HG02970 (cell line): Measurements from ENCODE around the gene CACHD1.

Experiments
- ATAC-seq: cut with Tn5 transposase; IDR thresholded peaks from one replicate; pipeline ENCODE4 v1.9.1; 2021; ENCODE audit warnings: mild to moderate bottlenecking, moderate library complexity, moderate number of reproducible peaks; ENCODE audit not compliant: unreplicated experiment, low FRiP score

Gene CACHD1

DNA sequence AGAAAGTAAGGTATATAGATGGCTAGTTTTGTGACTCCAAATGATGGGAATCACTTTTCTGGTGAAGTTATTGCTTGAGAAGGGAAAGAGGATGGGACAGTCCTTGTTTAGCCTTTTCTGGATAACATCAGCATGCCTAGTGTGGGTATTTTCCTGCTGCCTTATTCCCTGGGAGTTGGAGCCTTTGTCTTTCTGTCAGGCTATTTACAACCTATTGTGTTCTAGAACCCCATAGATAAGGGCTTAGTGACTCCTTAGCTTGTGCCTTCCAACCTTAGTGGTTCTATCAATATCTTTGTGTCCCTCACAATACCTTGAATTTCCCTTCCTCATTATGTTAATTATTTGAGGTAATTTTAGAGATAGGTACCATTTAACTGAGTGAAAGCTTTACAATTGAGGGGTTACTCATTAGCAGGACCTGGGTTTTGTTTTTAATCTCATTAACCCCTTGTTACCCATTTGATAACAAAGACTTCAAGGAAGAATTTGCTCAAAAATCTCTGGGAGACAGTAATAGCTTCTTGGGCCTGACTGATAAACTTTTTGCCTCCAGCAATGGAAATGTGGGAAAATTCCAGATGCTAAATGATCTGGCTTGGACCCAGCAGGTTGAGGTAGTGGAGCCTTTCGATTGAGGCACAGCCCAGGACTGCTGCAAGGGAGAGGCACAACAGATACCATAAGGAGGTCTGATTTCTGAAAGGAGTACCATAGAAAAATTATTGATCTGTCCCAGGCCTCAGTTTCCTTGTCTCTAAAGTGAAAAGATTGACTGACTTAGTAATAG lies 49.0 kb downstream of the CACHD1 start:
- ATAC-seq, result no peak

DNA sequence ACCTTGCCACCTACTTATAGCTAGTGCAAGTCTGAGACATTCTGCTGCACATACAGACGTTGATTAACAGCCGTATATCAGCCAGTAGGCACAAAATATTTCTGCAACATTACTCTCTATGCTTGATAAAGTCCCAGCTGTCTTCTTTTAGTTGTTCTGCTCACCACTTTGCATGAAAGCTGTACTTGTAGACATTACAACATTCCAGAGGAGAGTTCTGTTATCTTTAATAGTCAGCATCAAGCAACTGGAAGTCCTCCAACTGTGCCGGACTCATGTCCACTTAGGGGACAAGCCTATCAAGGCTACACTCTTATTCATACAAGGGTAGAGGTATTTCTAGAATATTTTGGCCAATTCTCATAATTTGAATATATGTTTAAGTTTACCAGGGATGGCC lies 50.0 kb downstream of the CACHD1 start:
- ATAC-seq, result no peak

DNA sequence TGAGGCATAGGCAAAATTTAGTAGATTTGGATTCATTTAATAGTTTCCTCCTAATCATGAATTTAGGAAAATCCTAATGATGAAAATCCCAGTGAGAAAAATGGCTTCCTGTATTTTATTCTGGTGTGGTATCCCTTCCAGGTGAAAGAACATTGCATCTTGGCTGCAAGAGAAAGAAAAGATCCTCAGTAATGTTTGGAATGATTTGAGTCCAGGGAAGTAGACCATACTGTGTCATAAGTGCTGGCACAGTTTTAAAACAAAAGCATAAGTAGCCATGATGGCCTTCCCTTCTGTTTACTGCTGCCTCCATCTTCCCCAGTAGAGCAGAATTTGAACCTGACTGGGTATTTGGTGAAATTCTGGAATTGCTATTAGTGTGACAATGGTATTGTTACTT lies 52.8 kb downstream of the CACHD1 start:
- no peak for ATAC-seq

GRCh38 chr1:64523413-64524337 lies 53.7 kb downstream of the CACHD1 start:
- ATAC-seq, result no peak

GRCh38 chr1:64524614-64525013 lies 54.7 kb downstream of the CACHD1 start:
- no peak for ATAC-seq

DNA sequence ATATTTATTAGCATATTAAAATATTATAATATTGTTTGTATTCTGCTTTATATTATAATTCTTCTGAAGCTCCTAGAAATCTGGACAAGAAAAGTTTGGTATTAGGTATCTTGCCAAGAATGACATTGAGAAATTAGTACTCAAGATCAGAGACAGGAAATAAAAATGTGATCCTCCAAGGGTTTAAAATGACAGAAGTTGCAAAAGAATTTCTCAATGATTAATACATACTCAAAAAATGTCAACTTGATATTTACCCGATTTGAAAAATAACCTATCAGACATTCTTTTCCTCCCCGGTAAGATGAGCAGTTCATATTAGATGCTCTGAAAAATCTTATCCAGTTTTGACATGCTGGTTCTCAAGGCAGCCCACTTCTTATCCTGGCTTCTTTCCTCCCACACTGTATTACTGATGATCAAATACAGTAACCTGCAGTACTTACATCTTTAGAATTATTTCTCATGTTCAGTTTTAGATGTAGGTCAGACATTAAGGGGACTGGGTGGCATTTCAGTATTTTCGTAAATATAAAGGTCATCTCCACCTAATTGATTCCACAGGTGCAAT lies 55.3 kb downstream of the CACHD1 start:
- no peak for ATAC-seq

- no peak for ATAC-seq
Observed at GRCh38 chr1:64526312-64526711, 56.4 kb downstream of the CACHD1 start.

DNA sequence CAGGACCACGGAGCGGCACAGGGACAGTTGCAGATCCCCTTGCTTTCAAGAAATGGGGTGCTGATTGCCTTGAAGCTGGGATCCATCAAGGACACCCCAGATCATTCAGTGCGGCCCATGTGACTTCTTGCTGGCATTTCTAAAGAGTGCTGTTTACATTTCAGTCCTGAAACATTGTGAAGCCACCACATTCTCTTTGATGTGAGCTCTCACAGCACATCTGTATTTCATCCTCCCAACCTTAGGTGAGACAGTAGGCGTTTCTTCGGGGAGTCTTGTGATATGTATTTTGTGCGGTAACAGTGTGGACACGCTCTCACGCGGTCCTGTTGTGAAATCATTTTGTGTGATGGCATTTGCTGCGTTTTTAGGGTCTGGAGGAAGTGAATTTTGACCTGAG lies 57.2 kb downstream of the CACHD1 start:
- ATAC-seq, result no peak

- ATAC-seq, result no peak
Observed at GRCh38 chr1:64527786-64528185, 57.9 kb downstream of the CACHD1 start.

DNA sequence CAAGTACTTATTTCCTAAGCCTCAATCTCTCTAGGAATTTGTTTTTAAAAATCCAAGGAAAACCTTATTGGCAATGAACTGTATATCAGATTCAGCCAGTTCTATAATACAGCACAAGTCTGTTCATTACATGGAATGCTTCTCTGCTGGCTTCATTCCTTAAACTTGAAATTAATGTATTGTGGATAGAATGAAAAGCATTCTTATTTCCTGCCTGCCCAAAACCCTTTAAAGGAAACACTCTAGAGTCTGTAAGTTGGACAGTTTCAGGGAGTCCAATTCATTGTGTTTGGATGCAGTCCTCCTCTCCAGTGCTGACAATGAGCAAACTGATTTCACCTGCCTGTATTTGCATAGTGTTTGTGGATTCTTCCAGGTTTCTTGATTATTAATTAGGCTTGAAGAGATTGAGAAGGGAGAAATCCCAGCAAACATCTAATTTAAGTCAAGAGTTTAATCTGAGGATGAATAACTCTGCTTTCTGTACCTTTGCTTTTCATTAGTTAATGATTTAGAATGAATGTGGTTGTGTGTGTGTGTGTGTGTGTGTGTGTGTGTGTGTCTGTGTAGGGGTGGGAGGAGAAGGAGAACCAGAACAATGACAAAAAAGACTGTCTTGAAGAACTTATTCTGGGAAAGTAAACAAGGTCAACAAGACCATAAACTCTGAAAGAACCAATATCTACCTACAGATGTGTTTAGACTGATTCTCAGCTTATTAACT lies 61.2 kb downstream of the CACHD1 start:
- no peak for ATAC-seq

DNA sequence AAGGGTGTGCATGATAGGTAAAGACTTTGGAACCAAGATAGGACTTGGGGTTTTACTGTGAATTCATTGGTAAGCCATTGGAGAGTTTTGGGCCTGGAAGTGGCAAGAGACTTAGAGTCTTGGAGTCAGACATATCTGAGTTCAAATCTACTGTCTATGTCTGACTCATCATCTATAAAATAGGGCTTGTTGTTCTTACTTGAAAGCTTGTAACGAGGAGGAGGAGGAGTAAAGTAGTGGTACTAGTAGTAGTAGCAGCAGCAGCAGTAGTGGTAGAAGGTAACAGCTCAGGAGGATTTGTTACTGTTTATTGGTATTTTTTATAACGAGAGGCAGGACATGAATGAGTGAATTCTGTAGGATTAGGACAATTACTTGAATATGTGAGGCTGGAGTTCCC lies 62.7 kb downstream of the CACHD1 start:
- no peak for ATAC-seq

- ATAC-seq, result no peak
Observed at GRCh38 chr1:64535938-64536835, 66.3 kb downstream of the CACHD1 start.

DNA sequence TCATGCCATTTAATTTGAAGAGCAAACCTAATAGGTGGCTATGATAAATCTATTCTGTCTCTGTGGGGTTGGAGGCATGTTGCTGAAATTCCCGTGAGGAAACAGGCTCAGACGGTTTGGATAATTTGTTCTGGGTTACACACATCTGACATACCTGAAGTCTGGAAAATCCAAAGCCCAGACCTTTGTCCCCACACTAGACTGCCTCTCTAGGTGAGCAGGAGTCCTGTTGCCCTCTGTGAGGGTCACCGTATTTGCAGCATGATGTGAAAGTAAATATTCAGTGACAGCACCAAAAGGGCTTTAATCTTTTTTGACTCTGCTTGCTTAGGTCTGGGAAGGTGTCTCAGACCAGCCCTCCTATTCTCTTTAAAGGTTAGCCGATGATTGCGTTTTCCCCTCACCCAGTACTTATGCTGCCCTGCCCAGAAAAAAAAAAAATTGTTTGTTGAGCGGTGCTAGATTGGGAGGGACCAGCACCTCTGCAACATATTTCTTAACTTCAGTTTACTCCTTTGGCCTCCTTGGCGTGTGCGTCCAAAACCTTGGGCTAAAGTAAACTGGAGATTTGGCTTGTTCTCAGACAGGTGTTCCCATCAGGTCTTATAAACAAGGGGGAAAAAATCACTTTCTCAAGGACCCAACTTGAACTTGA lies 67.0 kb downstream of the CACHD1 start:
- ATAC-seq, result no peak

DNA sequence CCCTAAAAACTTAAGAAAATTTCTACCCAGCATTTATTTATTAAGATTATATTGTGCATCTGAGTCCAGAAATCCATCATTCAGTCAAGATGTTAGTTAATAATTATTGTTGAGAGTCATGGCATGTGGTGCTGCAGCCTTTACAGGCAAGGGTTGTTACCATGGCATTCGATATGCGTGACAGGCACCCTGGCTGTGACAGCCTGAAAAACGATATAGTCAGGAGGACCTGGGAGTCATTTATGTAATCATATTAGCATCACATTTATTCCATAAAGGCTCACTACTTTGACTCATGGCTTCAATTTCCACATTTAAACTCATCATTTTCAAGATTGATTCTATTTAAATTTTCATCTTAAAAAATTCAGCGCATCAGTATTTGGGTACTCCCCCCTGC lies 68.0 kb downstream of the CACHD1 start:
- ATAC-seq, result no peak

GRCh38 chr1:64538389-64538788 lies 68.5 kb downstream of the CACHD1 start:
- ATAC-seq, result no peak

- no peak for ATAC-seq
Observed at GRCh38 chr1:64539289-64539688, 69.4 kb downstream of the CACHD1 start.

DNA sequence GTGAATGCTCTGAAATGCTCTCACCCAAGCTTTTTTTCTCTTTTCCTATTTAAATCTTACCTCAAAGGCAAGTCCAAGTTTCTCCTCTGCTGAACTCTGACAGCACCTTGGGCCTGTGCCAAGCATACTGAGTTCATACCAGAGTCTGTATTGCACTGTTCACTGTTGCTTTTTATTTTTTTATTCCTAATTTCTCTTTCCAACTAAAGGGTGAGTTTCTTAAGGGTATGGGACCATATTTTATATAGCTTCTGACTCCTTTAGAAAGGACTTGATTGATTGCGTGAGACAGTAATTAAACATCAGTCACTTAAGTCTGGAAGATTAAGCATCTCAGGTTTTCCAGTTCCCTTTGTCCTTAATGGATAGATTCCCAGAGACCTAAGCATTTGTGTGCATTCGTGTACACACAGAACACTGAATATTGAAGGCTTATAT lies 69.9 kb downstream of the CACHD1 start:
- no peak for ATAC-seq

DNA sequence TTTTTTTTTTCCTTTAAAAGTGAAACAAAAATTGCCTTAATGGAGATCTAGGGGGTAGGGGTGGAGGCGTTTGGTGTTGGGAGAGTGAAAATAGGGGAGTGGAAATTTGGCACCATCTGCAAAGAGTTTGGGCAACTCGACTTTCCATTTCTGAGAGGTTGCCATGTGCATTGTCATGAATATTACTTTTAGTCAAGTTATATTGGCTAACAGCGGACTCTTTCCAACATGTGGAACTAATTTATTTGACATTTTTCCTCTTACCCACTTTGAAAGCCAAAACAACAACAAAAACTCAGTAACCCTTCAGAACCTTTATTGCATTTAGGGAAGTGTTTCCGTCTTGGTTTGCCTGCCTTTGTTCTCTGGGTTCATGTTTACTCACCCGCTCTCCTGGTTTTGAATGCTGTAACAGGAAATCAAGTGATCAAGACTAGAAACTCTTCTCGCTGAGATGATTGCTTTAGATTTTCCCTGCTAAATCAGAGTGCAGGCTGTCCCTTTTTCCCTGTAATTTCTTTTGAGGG lies 70.4 kb downstream of the CACHD1 start:
- no peak for ATAC-seq

DNA sequence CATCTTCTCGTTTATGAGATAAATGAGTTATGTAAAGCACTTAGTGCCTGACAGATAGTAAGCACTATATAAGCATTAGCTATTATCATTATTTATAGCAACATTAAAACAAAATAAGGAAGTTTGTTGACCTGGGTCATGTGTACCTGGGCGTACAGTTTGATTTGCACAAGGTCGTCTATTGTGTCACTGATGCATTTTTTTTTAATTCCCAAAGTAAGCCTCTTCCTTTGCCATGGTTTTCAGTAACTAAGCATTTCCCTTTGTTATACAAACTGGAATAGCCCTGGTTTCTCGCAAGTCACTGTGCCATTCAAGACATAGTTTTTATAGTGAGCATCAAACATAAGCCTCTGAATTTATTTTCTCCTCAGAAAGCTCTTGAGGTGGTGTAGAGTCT lies 72.2 kb downstream of the CACHD1 start:
- ATAC-seq, result no peak
